Gastrocnemius medialis (tissue), 4 donors: ENCODE results near the gene SEMA5B. TPM values are rescaled to one million over a fixed set of nuclear protein-coding genes. Genes with fewer than 3 reads are reported as not detected.
A peak's percentile ranks its signal among the peaks of the same experiment; 100 is the strongest.

Experiments
- ATAC-seq, 2 donors: fragments of 150-250 bp; one replicate each; pipeline ENCODE4 v1.9.1; 2016
- DNase-seq, 2 donors: peaks; one replicate each; pipeline ENCODE4 v3.0.0-alpha.2; 2019
- H3K27ac ChIP-seq, 4 donors: fragments of 200-600 bp; sonication (generic); 1 replicate in 1 of 4; 2 replicates in 3 of 4; pipeline ENCODE4 v1.5.1; 2016 to 2018; ENCODE audit warnings: mild to moderate bottlenecking in 2 of 4, moderate library complexity in 1 of 4
- H3K27me3 ChIP-seq, 3 donors: fragments of 200-600 bp; sonication (generic) in 2 of 3; 1 replicate in 1 of 3; 2 replicates in 2 of 3; pipeline versions ENCODE4 v1.5.1 to v1.6.0; 2016 to 2019; ENCODE audit warnings: mild to moderate bottlenecking in 1 of 3, moderate library complexity in 1 of 3
- H3K36me3 ChIP-seq, 2 donors: fragments of 200-600 bp; sonication (generic) in 1 of 2; one replicate each; pipeline ENCODE4 v1.5.1; 2017 to 2018
- H3K4me1 ChIP-seq, 2 donors: fragments of 200-600 bp; sonication (generic) in 1 of 2; one replicate each; pipeline ENCODE4 v1.5.1; 2016 to 2017; ENCODE audit warnings: mild to moderate bottlenecking in 2 of 2
- H3K4me3 ChIP-seq, 4 donors: fragments of 200-600 bp; sonication (generic) in 3 of 4; 1 replicate in 1 of 4; 2 replicates in 3 of 4; pipeline ENCODE4 v1.5.1; 2016 to 2019; ENCODE audit warnings: mild to moderate bottlenecking in 2 of 4
- H3K9me3 ChIP-seq, 3 donors: fragments of 200-600 bp; sonication (generic) in 2 of 3; 1 replicate in 1 of 3; 2 replicates in 2 of 3; pipeline ENCODE4 v1.5.1; 2016 to 2019
- CTCF ChIP-seq, 5 experiments: fragments of 450-650 bp in 3 of 5; fragments of 200-600 bp in 2 of 5; sonication (generic) in 2 of 5; IDR thresholded peaks in 4 of 5; conservative IDR thresholded peaks in 1 of 5; 1 replicate in 4 of 5; 2 replicates in 1 of 5; pipeline ENCODE4 v1.5.1; 2016 to 2019; ENCODE audit warnings: antibody characterized with exemption in 5 of 5, mild to moderate bottlenecking in 3 of 5, moderate library complexity in 3 of 5
- POLR2A ChIP-seq, 2 donors: fragments of 450-650 bp; IDR thresholded peaks; one replicate each; pipeline ENCODE4 v1.6.1; 2017; ENCODE audit warnings: antibody characterized with exemption in 2 of 2, mild to moderate bottlenecking in 2 of 2, moderate library complexity in 2 of 2
- in situ Hi-C, 4 donors: fragments of 200-750 bp; cut with MboI; loops; one replicate each; pipeline versions ENCODE4 v1.15.0 to v1.8.0; 2017; ENCODE audit warnings: low sequenced_read_pairs in 4 of 4
- intact Hi-C: fragments of 100-400 bp; cut with DNase I; formaldehyde crosslinking; loops from one replicate; pipeline ENCODE4 v1.15.1; 2023; ENCODE audit warnings: low total_unique reads
- total RNA-seq, 4 donors: library from RNA; depleted of rRNA; stranded (reverse); fragments of >200 nt; gene quantifications; one replicate each; pipeline versions ENCODE4 v1.1.0 to v1.2.3, GENCODE V29; 2016

The SEMA5B gene
- total RNA-seq, 4 donors from 2014 or later: 0.10 to 0.26 TPM; not detected in 2

DNA sequence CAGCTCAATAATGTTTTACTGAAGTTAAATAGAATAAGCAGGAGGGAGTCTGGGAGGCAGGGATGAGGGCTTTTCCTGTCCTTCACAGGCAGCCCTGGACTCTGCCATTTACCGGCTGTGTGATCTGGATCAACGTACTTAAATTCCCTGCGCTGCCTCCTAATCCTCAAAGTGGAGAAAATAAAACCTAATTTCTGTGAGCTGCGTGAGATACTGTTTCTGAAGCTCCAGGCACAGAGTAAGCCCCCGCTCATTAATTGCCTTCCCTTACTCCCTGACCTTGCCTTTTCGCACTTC, 39.0 kb upstream of the SEMA5B start:
- no peaks in the 10 kb centered on the region for H3K36me3 ChIP-seq
- TF ChIP-seq POLR2A (IDR thresholded peaks at IDR 0.05) (no peak), CTCF (IDR thresholded peaks at IDR 0.05 in 4 of 5, conservative IDR thresholded peaks at IDR 0.05 in 1 of 5) (no peak)
- ATAC-seq (peak; percentile 10 to 26), DNase-seq (no peak)
- peak overlapping the region; percentile 70 to 88 (median 80) for H3K4me3 ChIP-seq
- peak overlapping the region; percentile 62 to 75 (median 70) for H3K27ac ChIP-seq
- no peaks in the 10 kb centered on the region for H3K27me3 ChIP-seq
- in situ Hi-C loops: no loop called here
- peaks cover 6 to 10% of the 10 kb centered on the region in 2 donors for H3K4me1 ChIP-seq
- no peaks in the 10 kb centered on the region for H3K9me3 ChIP-seq
- intact Hi-C loops: loop anchor here (2.0 to 10.0 kb wide), 3 partner anchors 30 to 682 kb away; partner anchors contain the start of genes FAM162A, MIX23 and SEC22A

DNA sequence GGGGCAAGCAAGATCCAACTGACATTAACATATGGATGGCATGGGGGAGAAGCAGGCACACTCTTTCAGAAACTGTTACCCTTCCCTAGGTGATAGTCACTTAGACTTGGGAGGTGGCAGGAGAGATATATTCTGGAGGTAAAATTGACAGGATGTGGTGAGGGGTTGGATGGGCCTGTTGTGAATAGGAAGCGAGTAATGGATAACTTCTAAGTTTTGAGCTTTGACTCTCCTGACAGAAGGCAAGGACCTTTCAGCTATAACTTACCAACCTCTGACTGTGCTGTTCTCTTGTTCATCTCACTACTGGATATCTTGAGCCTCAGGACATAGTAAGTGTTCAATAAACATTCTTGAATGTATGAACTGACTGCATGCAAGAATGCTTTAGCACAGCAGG, 37.4 kb upstream of the SEMA5B start:
- no peak for TF ChIP-seq CTCF (IDR thresholded peaks at IDR 0.05 in 4 of 5, conservative IDR thresholded peaks at IDR 0.05 in 1 of 5)
- no peak overlapping the region for H3K4me3 ChIP-seq
- DNase-seq (no peak), ATAC-seq (no peak)
- no peaks in the 10 kb centered on the region for H3K9me3 ChIP-seq
- H3K36me3 ChIP-seq: no peaks in the 10 kb centered on the region
- H3K27me3 ChIP-seq: no peaks in the 10 kb centered on the region
- peaks cover 6 to 10% of the 10 kb centered on the region in 2 donors for H3K4me1 ChIP-seq
- no peak overlapping the region for H3K27ac ChIP-seq
- in situ Hi-C loops (no loop called here), intact Hi-C loops (loop anchor here (5.0 to 10.0 kb wide), 2 partner anchors 137 to 680 kb away; partner anchors contain the start of genes FAM162A, MIX23 and SEC22A)

DNA sequence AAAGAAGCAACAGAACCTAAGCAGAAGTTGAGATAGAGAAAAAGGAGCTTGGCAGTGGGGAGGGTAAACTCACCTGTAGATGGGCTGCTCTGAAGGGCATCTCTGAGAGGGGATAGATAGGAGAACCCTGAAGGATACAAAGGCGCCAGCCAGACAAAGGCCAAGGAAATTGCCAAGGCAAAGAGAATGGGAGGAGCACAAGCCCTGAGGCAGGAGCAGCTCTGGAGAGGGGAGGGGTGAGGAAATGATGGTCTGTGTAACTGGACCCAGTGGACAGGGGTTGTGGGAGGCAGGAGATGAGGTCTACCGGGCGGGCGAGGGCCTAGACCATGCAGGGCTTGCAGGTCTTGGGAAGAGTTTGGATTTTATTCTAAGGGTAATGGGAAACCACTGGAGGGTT, 36.9 kb upstream of the SEMA5B start:
- DNase-seq (no peak), ATAC-seq (no peak)
- TF ChIP-seq CTCF (IDR thresholded peaks at IDR 0.05 in 4 of 5, conservative IDR thresholded peaks at IDR 0.05 in 1 of 5): no peak
- TF ChIP-seq POLR2A (IDR thresholded peaks at IDR 0.05): no peak
- no peak overlapping the region for H3K27ac ChIP-seq
- intact Hi-C loops: loop anchor here (10.0 kb wide), 1 partner anchor 680 kb away; the partner anchor contains the start of genes FAM162A and MIX23
- no peaks in the 10 kb centered on the region for H3K27me3 ChIP-seq
- peaks cover 6 to 10% of the 10 kb centered on the region in 2 donors for H3K4me1 ChIP-seq
- no peaks in the 10 kb centered on the region for H3K9me3 ChIP-seq
- no peaks in the 10 kb centered on the region for H3K36me3 ChIP-seq
- in situ Hi-C loops: no loop called here
- no peak overlapping the region for H3K4me3 ChIP-seq

DNA sequence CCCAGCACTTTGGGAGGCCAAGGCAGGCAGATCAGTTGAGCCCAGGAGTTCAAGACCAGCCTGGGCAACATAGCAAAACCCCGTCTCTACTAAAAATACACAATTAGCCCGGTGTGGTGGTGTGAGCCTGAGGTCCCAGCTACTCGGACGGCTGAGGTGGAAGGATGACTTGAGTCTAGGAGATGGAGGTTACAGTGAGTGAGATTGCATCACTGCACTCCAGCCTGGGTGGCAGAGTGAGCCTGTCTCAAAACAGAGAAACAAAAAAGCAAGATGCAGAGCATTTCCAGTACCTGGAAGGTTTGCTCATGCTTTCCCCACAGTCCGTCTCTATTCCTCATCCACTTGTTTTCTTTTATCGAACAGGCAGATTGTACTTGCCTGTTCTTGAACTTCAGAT, 35.5 kb upstream of the SEMA5B start:
- ATAC-seq: no peak

More for the DNA sequence above, 35.5 kb upstream of the SEMA5B start:
- in situ Hi-C loops: no loop called here
- Histone ChIP-seq H3K9me3 (no peaks in the 10 kb centered on the region), H3K27ac (no peak overlapping the region), H3K4me3 (no peak overlapping the region), H3K4me1 (peaks cover 5 to 8% of the 10 kb centered on the region in 2 donors), H3K27me3 (no peaks in the 10 kb centered on the region), H3K36me3 (no peaks in the 10 kb centered on the region)
- DNase-seq: no peak
- TF ChIP-seq POLR2A (IDR thresholded peaks at IDR 0.05) (no peak), CTCF (IDR thresholded peaks at IDR 0.05 in 4 of 5, conservative IDR thresholded peaks at IDR 0.05 in 1 of 5) (no peak)
- intact Hi-C loops: loop anchor here (10.0 kb wide), 1 partner anchor 678 kb away; the partner anchor contains the start of genes FAM162A and MIX23
